Breast epithelium (tissue), 3 donors: ENCODE data around the gene CS.

ENCODE experiments used
- CTCF ChIP-seq, 3 donors: fragments of 450-650 bp; IDR thresholded peaks; one replicate each; pipeline ENCODE4 v1.5.1; 2016 to 2017; ENCODE audit warnings: antibody characterized with exemption in 3 of 3, mild to moderate bottlenecking in 3 of 3, moderate library complexity in 3 of 3
- POLR2AphosphoS5 ChIP-seq, 3 donors: sonication (generic); formaldehyde crosslinking; IDR thresholded peaks; one replicate each; pipeline ENCODE4 v1.6.1; 2017; ENCODE audit warnings: antibody characterized with exemption in 3 of 3

GRCh38 chr12:56337753-56338251 lies 37.7 kb upstream of the CS start:
- TF ChIP-seq CTCF (IDR thresholded peaks at IDR 0.05) (no peak), POLR2AphosphoS5 (IDR thresholded peaks at IDR 0.05) (no peak)
